CD4-positive, alpha-beta memory T cell (primary cell): ENCODE results near the gene TMPRSS11A. TPM values are rescaled to one million over a fixed set of nuclear protein-coding genes. Genes with fewer than 3 reads are reported as not detected.
A peak's percentile ranks its signal among the peaks of the same experiment; 100 is the strongest.

Experiments used
- CTCF ChIA-PET: fragments of 350-600 bp; sonication (Branson Sonifier 250); formaldehyde crosslinking; loops from one replicate; lab custom pipeline; 2021; ENCODE audit warnings: inconsistent platforms; ENCODE audit not compliant: partially characterized antibody; lab: Charles Lee
- POLR2A ChIA-PET: fragments of 350-600 bp; sonication (Branson Sonifier 250); formaldehyde crosslinking; loops from one replicate; lab custom pipeline; 2021; ENCODE audit not compliant: partially characterized antibody; lab: Charles Lee
- DNase-seq, 5 donors: peaks; one replicate each; pipeline versions ENCODE4 v3.0.0 to v3.0.0-alpha.2; 2020 to 2022; ENCODE audit warnings: mixed read lengths in 1 of 5
- H3K27ac ChIP-seq: one replicate; pipeline ENCODE4 v1.7.0; 2013; ENCODE audit warnings: low read depth, low read length
- H3K27me3 ChIP-seq: 2 replicates; pipeline ENCODE4 v1.7.0; 2013; ENCODE audit warnings: mild to moderate bottlenecking, low read length, moderate library complexity; ENCODE audit not compliant: insufficient read depth
- H3K36me3 ChIP-seq: 2 replicates; pipeline ENCODE4 v1.7.0; 2013; ENCODE audit warnings: mild to moderate bottlenecking, low read length, moderate library complexity; ENCODE audit not compliant: insufficient read depth
- H3K4me1 ChIP-seq: 2 replicates; pipeline ENCODE4 v1.7.0; 2013; ENCODE audit warnings: mild to moderate bottlenecking, low read length, moderate library complexity; ENCODE audit not compliant: insufficient read depth
- H3K4me3 ChIP-seq, 2 donors: one replicate each; pipeline ENCODE4 v1.7.0; 2013; ENCODE audit warnings: low read length in 2 of 2, mild to moderate bottlenecking in 1 of 2
- H3K9me3 ChIP-seq, 2 donors: one replicate each; pipeline ENCODE4 v1.7.0; 2013; ENCODE audit warnings: low read length in 2 of 2, control low read depth in 1 of 2; ENCODE audit not compliant: control insufficient read depth in 1 of 2
- H3K27ac Mint-ChIP-seq, 7 donors: one replicate each; pipeline ENCODE4 v1.8.0; 2020 to 2021; ENCODE audit warnings: mixed read lengths in 7 of 7, mild to moderate bottlenecking in 6 of 7, inconsistent platforms in 3 of 7, moderate library complexity in 3 of 7
- H3K27me3 Mint-ChIP-seq, 2 donors: one replicate each; pipeline ENCODE4 v1.8.0; 2020 to 2021; ENCODE audit warnings: mixed read lengths in 2 of 2
- H3K36me3 Mint-ChIP-seq, 2 donors: one replicate each; pipeline ENCODE4 v1.8.0; 2020 to 2021; ENCODE audit warnings: mixed read lengths in 2 of 2, inconsistent platforms in 1 of 2, mild to moderate bottlenecking in 1 of 2
- H3K4me1 Mint-ChIP-seq, 4 donors: one replicate each; pipeline ENCODE4 v1.8.0; 2020 to 2021; ENCODE audit warnings: mixed read lengths in 4 of 4, mild to moderate bottlenecking in 1 of 4
- H3K4me3 Mint-ChIP-seq, 8 donors: one replicate each; pipeline ENCODE4 v1.8.0; 2020 to 2021; ENCODE audit warnings: mixed read lengths in 8 of 8, mild to moderate bottlenecking in 7 of 8, moderate library complexity in 6 of 8, inconsistent platforms in 3 of 8
- H3K9me3 Mint-ChIP-seq, 8 donors: one replicate each; pipeline ENCODE4 v1.8.0; 2020 to 2021; ENCODE audit warnings: mixed read lengths in 8 of 8, mild to moderate bottlenecking in 5 of 8, inconsistent platforms in 3 of 8, moderate library complexity in 1 of 8
- intact Hi-C: fragments of 100-400 bp; cut with micrococcal nuclease; formaldehyde crosslinking; loops from one replicate; pipeline ENCODE4 v1.15.1; 2023
- polyA plus RNA-seq, 2 donors: library from polyadenylated mRNA; unstranded; fragments of 300-500 nt; fragmentation: Illumina TruSeq; gene quantifications; one replicate each; pipeline ENCODE4 v1.2.3, GENCODE V29; 2021
- total RNA-seq, 2 experiments: library from RNA; stranded (reverse); gene quantifications; one replicate each; pipeline ENCODE4 v1.2.3, GENCODE V29; 2021

The TMPRSS11A gene
- total and polyA plus RNA-seq, 4 experiments from 2014 or later: not detected

DNA sequence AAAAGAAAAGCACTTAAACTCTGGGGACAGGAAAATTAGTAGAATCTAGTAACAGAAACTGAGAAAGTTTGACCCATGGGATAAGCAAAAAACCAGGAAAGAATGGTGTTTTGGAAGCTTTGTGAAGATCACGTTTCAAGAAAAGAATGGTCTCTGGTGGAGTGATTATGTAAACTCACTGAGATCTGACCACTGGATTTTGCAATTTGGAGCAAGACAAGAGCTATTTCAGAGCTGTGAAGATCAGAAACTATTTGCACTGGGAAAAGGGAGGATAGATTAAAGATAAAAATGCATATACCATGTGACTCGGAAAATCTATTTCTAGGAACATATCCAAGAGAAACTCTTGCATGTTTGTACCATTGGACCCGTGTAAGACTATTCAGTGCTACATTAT, 83.8 kb downstream of the TMPRSS11A start:
- Mint-ChIP-seq H3K27me3 (peaks cover 5 to 6% of the 10 kb centered on the region in 2 donors), H3K9me3 (peaks cover 0 to 4% (median under 1%) of the 10 kb centered on the region in 8 donors), H3K4me3 (no peak overlapping the region), H3K36me3 (no peaks in the 10 kb centered on the region), H3K27ac (no peak overlapping the region), H3K4me1 (no peaks in the 10 kb centered on the region)
- no peaks in the 10 kb centered on the region for H3K27me3 ChIP-seq
- no peaks in the 10 kb centered on the region for H3K4me1 ChIP-seq
- no peak for DNase-seq
- ChIA-PET POLR2A (interaction anchor here (0.9 kb wide), 1 partner anchor 303 kb away, joined by 3 read pairs; no protein-coding TSS in a partner anchor), CTCF (interaction anchor here (1.4 kb wide), 1 partner anchor 9 kb away, joined by 4 read pairs; no protein-coding TSS in a partner anchor)
- H3K4me3 ChIP-seq: no peak overlapping the region
- no peaks in the 10 kb centered on the region for H3K9me3 ChIP-seq
- no peak overlapping the region for H3K27ac ChIP-seq
- H3K36me3 ChIP-seq: no peaks in the 10 kb centered on the region
- intact Hi-C loops: no loop called here

DNA sequence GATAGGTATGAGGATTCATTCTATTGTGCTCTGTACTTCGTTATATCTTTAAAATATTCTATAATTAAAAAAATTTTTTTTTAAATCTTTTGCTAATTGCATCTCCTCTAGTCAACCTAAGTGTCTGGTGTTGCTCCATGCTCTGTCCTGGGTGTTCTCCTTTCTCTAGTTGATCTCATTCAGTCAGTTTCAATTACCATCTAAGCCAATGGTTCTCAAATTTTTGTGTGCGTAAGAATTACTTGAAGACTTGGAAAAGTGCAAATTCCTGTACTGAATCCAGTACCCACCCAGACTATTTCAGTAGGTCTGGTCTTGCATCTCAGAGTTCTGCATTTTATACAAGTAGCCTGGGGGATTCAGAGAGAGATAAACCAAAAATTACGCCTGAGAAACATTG, 86.2 kb downstream of the TMPRSS11A start:
- Histone ChIP-seq H3K27me3 (no peaks in the 10 kb centered on the region), H3K9me3 (no peaks in the 10 kb centered on the region), H3K27ac (no peak overlapping the region), H3K36me3 (no peaks in the 10 kb centered on the region), H3K4me1 (no peaks in the 10 kb centered on the region), H3K4me3 (no peak overlapping the region)
- intact Hi-C loops: no loop called here
- H3K9me3 Mint-ChIP-seq: peaks cover 0 to 4% (median under 1%) of the 10 kb centered on the region in 8 donors
- no peak overlapping the region for H3K27ac Mint-ChIP-seq
- POLR2A ChIA-PET: no interaction called here
- H3K4me3 Mint-ChIP-seq: no peak overlapping the region
- H3K36me3 Mint-ChIP-seq: no peaks in the 10 kb centered on the region
- no peaks in the 10 kb centered on the region for H3K4me1 Mint-ChIP-seq
- CTCF ChIA-PET: no interaction called here
- peaks cover 3 to 5% of the 10 kb centered on the region in 2 donors for H3K27me3 Mint-ChIP-seq
- no peak for DNase-seq

DNA sequence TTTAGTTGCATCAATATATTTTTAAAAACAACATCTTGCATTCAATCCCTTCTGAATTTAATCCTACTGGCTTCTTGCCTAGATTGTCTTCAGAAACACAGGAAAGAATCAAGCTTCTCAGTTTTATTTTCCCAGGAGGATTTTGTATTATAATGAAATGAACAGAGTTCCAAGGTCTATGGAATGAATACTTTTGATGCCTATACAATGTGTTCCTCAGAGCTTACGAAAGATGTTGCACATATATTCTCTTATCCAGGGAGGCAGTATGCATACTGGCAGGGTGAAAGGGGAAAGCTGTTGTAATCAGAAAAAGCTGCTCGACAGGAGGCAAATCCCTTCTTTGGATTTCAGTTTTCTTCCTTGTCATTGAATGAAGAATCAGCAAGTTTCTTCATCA, 88.3 kb downstream of the TMPRSS11A start:
- no peak overlapping the region for H3K27ac Mint-ChIP-seq
- DNase-seq: no peak
- no peak overlapping the region for H3K27ac ChIP-seq
- H3K36me3 Mint-ChIP-seq: no peaks in the 10 kb centered on the region
- H3K27me3 ChIP-seq: no peaks in the 10 kb centered on the region
- H3K36me3 ChIP-seq: no peaks in the 10 kb centered on the region
- intact Hi-C loops: no loop called here
- no peak overlapping the region for H3K4me3 Mint-ChIP-seq
- CTCF ChIA-PET: no interaction called here
- no peaks in the 10 kb centered on the region for H3K4me1 Mint-ChIP-seq
- no peaks in the 10 kb centered on the region for H3K4me1 ChIP-seq
- H3K27me3 Mint-ChIP-seq: peaks cover 3 to 5% of the 10 kb centered on the region in 2 donors
- H3K4me3 ChIP-seq: no peak overlapping the region
- POLR2A ChIA-PET: no interaction called here
- no peaks in the 10 kb centered on the region for H3K9me3 ChIP-seq
- peaks cover 0 to 4% (median under 1%) of the 10 kb centered on the region in 8 donors for H3K9me3 Mint-ChIP-seq

DNA sequence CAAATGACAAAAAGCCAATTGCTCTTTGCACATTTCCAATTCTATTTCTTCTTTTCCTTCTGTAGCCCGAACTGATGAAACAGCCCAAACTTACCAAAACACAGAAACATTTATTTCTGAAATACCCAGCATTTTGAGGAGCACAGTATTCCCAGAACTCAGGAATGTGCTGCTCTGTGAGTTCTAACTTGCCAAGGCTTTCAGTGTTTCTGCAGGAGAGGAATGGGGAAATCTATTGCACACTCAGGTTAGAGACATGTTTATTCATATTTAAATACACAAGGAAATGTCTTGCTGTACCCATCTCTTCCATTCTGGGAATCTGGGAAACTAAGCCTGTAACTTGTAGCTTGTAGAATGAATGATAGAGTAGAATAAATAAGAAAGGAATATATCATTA, 90.2 kb downstream of the TMPRSS11A start:
- no peaks in the 10 kb centered on the region for H3K4me1 Mint-ChIP-seq
- H3K4me3 ChIP-seq: no peak overlapping the region
- H3K27me3 Mint-ChIP-seq: peaks cover 3 to 5% of the 10 kb centered on the region in 2 donors
- ChIA-PET CTCF (no interaction called here), POLR2A (no interaction called here)
- no peak overlapping the region for H3K27ac Mint-ChIP-seq
- H3K4me1 ChIP-seq: no peaks in the 10 kb centered on the region
- no peaks in the 10 kb centered on the region for H3K36me3 ChIP-seq
- no peaks in the 10 kb centered on the region for H3K9me3 ChIP-seq
- intact Hi-C loops: no loop called here
- H3K36me3 Mint-ChIP-seq: no peaks in the 10 kb centered on the region
- DNase-seq: peak in 1 of 5 donors; percentile 4
- H3K9me3 Mint-ChIP-seq: peaks cover 0 to 4% (median 0%) of the 10 kb centered on the region in 8 donors
- no peaks in the 10 kb centered on the region for H3K27me3 ChIP-seq
- H3K27ac ChIP-seq: no peak overlapping the region
- H3K4me3 Mint-ChIP-seq: no peak overlapping the region

DNA sequence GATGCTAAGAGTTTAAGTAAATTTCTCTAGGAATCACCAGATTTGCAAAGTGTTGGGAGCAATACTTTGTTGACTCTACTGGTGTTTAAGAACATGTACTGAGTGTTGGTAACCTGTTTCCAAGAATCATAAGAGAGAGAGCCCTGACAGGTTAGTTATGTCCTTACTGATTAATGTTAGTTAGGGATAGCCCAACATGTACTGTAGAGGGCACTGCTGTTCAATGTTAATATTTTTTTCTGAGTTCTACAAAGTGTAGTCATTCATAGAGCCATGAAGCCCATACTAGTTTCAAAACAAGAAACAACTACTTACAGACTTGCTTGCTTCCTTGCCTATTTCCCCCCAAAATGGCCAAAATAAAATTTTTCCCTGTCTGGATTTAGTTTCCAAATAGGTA, 91.4 kb downstream of the TMPRSS11A start:
- ChIA-PET POLR2A (no interaction called here), CTCF (no interaction called here)
- no peaks in the 10 kb centered on the region for H3K36me3 ChIP-seq
- Mint-ChIP-seq H3K9me3 (peaks cover 0 to 5% (median 0%) of the 10 kb centered on the region in 8 donors), H3K36me3 (no peaks in the 10 kb centered on the region), H3K27ac (no peak overlapping the region), H3K4me3 (no peak overlapping the region), H3K4me1 (no peaks in the 10 kb centered on the region), H3K27me3 (peaks cover 2 to 4% of the 10 kb centered on the region in 2 donors)
- no peak overlapping the region for H3K27ac ChIP-seq
- H3K4me1 ChIP-seq: no peaks in the 10 kb centered on the region
- no peaks in the 10 kb centered on the region for H3K9me3 ChIP-seq
- intact Hi-C loops: no loop called here
- H3K4me3 ChIP-seq: no peak overlapping the region
- DNase-seq: no peak
- no peaks in the 10 kb centered on the region for H3K27me3 ChIP-seq

DNA sequence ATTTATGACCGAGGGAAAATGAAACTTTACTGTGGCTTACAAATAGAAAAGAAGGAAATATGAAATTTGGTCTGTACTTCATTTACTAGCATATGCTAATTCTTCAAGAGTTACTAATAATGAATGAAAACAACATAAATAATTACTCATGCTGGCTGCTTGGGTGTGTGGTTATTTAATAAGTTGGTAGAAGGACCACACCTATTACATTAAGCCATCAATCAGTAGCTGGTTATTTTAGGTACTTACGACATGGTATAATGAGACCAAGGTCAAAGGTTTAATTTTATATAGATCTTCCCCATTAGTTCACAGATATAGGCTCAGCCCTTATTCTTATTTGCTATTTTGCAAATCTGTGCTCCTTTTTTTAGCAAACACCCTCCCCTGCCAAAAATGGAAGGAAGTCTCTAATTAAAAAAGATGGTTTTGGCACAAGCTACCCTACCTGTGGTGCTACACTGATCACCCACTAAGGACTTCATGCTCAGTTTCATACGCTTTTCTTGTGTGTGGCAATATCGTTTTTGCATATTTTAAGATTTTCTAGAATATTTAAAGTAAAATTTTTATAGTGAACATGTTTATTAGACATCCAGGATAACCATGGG, 93.6 kb downstream of the TMPRSS11A start:
- no peaks in the 10 kb centered on the region for H3K4me1 ChIP-seq
- DNase-seq: no peak
- ChIA-PET CTCF (no interaction called here), POLR2A (no interaction called here)
- no peak overlapping the region for H3K4me3 Mint-ChIP-seq
- no peak overlapping the region for H3K27ac ChIP-seq
- H3K27me3 ChIP-seq: no peaks in the 10 kb centered on the region
- H3K4me3 ChIP-seq: no peak overlapping the region
- H3K9me3 Mint-ChIP-seq: peaks cover 0 to 12% (median 5%) of the 10 kb centered on the region in 8 donors
- no peaks in the 10 kb centered on the region for H3K9me3 ChIP-seq
- H3K36me3 Mint-ChIP-seq: no peaks in the 10 kb centered on the region
- no peaks in the 10 kb centered on the region for H3K36me3 ChIP-seq
- intact Hi-C loops: no loop called here
- peaks cover 0 to 4% of the 10 kb centered on the region in 2 donors for H3K27me3 Mint-ChIP-seq
- no peaks in the 10 kb centered on the region for H3K4me1 Mint-ChIP-seq
- no peak overlapping the region for H3K27ac Mint-ChIP-seq

DNA sequence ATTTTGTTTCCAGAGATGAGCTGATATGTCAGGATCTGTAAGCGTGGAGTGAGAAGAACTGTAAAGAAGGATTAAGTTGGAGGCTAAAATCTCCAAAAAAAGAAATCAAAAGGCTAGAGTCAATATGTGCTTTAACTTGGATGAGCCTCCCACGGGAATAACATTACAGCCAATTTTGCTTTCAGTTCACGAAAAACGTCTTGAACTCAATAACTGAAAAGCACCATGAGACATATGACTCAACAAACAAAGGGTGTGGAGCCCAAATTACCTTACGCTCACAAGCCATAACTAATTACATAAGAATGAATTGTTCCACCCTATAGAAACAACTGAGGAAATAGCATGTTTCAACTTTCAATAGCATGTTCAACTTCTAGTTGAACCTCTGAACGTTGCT, 101.8 kb downstream of the TMPRSS11A start:
- Mint-ChIP-seq H3K4me1 (no peaks in the 10 kb centered on the region), H3K27me3 (peaks cover 0 to 3% of the 10 kb centered on the region in 2 donors), H3K27ac (no peak overlapping the region), H3K36me3 (no peaks in the 10 kb centered on the region), H3K4me3 (no peak overlapping the region), H3K9me3 (peaks cover 0 to 12% (median 9%) of the 10 kb centered on the region in 8 donors)
- H3K4me3 ChIP-seq: no peak overlapping the region
- H3K27ac ChIP-seq: no peak overlapping the region
- ChIA-PET CTCF (no interaction called here), POLR2A (no interaction called here)
- no peaks in the 10 kb centered on the region for H3K27me3 ChIP-seq
- no peaks in the 10 kb centered on the region for H3K36me3 ChIP-seq
- H3K9me3 ChIP-seq: no peaks in the 10 kb centered on the region
- no peaks in the 10 kb centered on the region for H3K4me1 ChIP-seq
- DNase-seq: no peak
- intact Hi-C loops: no loop called here
